ENCODE measurements around the gene APLF.

Gene APLF

DNA sequence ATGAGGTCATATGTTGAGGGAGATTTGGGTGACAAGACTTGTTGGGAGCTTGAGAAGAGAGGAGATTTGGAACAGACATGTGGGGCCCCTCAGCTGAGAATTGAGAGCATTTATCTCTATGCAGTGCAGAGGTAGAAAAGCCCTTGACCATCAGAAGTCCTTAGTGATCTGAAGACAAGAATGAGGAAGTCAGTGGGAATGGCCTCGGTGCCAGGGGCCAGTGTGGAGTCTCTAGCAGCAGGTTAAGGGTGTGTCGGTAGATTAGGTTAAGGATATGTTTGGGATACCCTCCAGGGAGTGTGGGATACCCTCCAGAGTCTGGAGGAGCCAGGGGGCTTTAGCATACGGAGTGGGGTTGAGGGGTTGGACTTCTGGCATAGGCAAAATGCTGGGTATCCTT lies 41.9 kb upstream of the APLF start:
- peak; percentile 44 for DNase-seq (ENCODE audit: low read depth)
- H3K4me3 ChIP-seq (ENCODE audit: low read depth, low read length), result no peak overlapping the region
- TF ChIP-seq MYC (IDR thresholded peaks at IDR 0.05; ENCODE audit: low read depth, low read length) (no peak), POLR2A (IDR thresholded peaks at IDR 0.05; ENCODE audit: extremely low read depth, insufficient read length) (no peak)
- TF ChIP-seq, protein P1, sequence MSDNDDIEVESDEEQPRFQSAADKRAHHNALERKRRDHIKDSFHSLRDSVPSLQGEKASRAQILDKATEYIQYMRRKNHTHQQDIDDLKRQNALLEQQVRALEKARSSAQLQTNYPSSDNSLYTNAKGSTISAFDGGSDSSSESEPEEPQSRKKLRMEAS (IDR thresholded peaks at IDR 0.05; ENCODE audit: low read depth, low read length), result no peak
- TF ChIP-seq, protein P2, sequence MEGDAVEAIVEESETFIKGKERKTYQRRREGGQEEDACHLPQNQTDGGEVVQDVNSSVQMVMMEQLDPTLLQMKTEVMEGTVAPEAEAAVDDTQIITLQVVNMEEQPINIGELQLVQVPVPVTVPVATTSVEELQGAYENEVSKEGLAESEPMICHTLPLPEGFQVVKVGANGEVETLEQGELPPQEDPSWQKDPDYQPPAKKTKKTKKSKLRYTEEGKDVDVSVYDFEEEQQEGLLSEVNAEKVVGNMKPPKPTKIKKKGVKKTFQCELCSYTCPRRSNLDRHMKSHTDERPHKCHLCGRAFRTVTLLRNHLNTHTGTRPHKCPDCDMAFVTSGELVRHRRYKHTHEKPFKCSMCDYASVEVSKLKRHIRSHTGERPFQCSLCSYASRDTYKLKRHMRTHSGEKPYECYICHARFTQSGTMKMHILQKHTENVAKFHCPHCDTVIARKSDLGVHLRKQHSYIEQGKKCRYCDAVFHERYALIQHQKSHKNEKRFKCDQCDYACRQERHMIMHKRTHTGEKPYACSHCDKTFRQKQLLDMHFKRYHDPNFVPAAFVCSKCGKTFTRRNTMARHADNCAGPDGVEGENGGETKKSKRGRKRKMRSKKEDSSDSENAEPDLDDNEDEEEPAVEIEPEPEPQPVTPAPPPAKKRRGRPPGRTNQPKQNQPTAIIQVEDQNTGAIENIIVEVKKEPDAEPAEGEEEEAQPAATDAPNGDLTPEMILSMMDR (IDR thresholded peaks at IDR 0.05; ENCODE audit: low read depth, low read length), result no peak

DNA sequence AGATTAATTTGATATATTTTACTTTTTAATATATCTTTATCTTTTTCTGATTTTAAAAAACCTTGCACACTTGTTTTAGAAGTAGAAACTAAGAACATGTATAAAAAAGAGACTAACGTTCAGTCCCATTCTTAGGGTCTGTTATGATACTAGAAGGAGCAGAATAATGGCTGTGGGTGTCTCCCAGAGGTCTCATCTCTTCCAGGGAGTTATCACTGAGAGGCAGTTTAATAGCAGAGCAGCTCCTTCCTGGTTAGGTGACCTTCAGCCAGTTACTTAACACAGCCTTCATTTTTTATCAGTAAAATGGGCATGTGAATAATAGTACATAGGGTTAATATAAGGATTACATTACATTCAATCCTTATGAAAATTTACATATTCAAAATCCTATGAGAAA lies 40.9 kb upstream of the APLF start:
- TF ChIP-seq, protein P2 (IDR thresholded peaks at IDR 0.05; ENCODE audit: low read depth, low read length), result no peak
- no peak for TF ChIP-seq POLR2A (IDR thresholded peaks at IDR 0.05; ENCODE audit: extremely low read depth, insufficient read length)
- no peak for TF ChIP-seq MYC (IDR thresholded peaks at IDR 0.05; ENCODE audit: low read depth, low read length)
- TF ChIP-seq, protein P1 (IDR thresholded peaks at IDR 0.05; ENCODE audit: low read depth, low read length), result no peak
- H3K4me3 ChIP-seq (ENCODE audit: low read depth, low read length), result no peak overlapping the region
- DNase-seq (ENCODE audit: low read depth), result no peak

DNA sequence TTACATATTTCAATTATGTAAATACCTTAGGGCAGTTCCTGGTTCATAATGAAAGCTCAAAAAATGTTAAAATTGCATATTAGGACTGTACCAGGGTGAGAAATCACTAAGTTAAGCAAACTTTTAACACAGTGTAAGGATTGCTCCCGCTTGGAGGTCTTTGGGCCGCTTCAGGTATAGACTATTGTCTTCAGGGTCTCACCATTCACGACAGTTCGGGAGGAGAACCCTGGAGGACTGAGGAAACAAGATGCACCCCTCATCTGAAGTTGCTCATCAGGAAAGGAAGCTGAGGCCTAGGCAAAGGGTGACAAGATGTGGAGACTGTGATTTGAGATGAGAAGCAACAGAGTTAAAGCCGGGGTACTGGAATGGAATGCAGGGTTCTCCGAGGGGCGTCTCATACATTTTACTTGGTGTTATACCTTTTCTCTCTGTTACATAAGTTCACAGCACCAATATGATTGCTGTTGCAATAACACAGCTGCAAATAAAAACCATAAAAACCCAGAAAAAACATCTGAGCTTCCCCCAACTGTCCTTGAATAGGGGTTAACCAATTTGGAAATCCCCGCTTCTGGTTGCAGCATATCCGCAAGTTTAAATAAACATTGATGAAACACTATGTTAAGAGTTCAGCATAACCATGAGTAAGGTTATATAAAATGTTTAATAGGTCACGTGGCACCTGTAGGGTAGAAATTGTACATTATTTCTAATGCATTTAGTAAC lies 40.4 kb upstream of the APLF start:
- TF ChIP-seq, protein P1 (IDR thresholded peaks at IDR 0.05; ENCODE audit: low read depth, low read length), result peak; percentile 84
- TF ChIP-seq, protein P2 (IDR thresholded peaks at IDR 0.05; ENCODE audit: low read depth, low read length), result no peak
- DNase-seq (ENCODE audit: low read depth), result peak; percentile 93
- no peak overlapping the region for H3K4me3 ChIP-seq (ENCODE audit: low read depth, low read length)

DNA sequence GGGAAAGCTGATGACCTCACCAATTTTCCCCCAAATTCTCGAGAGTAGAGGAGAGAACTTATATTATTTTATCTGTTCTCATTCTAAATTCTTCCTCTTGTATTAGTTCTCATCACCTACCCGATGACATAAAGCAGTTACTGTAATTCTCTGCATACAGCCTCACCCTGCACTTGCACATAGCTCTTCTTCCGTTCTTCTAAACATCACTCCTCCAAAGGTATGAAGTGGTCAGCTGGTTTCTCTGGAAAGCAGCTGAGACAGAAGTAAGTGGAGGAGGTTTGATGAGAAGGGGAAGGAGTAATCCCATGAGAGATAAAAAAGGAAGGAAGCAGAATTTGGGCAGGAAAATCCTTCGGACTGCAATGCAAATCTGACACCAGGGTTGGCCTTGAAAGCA lies 39.3 kb upstream of the APLF start:
- TF ChIP-seq POLR2A (IDR thresholded peaks at IDR 0.05; ENCODE audit: extremely low read depth, insufficient read length), result no peak
- no peak overlapping the region for H3K4me3 ChIP-seq (ENCODE audit: low read depth, low read length)
- DNase-seq (ENCODE audit: low read depth), result peak; percentile 45

DNA sequence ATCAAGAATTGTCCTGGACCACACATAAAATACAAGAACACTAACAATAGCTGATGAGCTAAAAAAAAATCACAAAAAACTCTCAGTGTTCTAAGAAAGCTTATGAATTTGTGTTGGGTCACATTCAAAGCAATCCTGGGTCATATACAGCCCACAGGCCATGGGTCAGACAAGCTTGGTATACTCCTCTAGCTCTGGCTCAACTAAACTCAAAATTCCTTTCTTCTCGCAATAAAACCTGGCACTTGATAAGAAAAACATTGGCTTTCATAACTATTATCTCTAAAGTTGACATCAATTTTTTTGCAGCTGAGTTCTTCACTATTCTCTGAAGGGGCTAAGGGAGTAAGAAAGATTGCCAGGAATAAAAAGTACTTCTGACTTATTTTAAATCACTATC lies 38.6 kb upstream of the APLF start:
- TF ChIP-seq, protein P1 (IDR thresholded peaks at IDR 0.05; ENCODE audit: low read depth, low read length), result no peak
- TF ChIP-seq, protein P2 (IDR thresholded peaks at IDR 0.05; ENCODE audit: low read depth, low read length), result no peak
- TF ChIP-seq MYC (IDR thresholded peaks at IDR 0.05; ENCODE audit: low read depth, low read length) (no peak), POLR2A (IDR thresholded peaks at IDR 0.05; ENCODE audit: extremely low read depth, insufficient read length) (no peak)
- no peak for DNase-seq (ENCODE audit: low read depth)
- no peak overlapping the region for H3K4me3 ChIP-seq (ENCODE audit: low read depth, low read length)

DNA sequence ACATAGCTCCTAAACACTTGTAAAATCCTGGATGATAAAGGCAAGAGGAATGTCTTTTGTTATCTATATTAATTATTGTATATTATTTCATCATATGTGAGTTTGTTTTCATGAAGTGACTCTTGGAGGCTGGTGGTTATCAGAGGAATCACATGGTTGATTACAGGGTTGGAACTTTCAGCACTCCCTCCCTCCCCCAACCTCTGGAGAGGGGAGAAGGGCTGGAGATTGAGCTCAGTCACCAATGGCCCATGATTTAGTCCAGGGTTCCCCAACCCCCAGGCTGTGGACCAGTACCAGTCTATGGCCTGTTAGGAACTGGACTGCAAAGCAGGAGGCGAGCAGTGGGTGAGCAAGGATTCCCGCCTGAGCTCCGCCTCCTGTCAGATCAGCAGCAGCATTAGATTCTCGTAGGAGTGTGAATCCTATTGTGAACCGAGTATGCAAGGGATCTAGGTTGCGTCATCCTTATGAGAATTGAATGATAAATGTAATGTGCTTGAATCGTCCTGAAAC lies 38.0 kb upstream of the APLF start:
- no peak for DNase-seq (ENCODE audit: low read depth)
- TF ChIP-seq, protein P2 (IDR thresholded peaks at IDR 0.05; ENCODE audit: low read depth, low read length), result no peak
- no peak for TF ChIP-seq POLR2A (IDR thresholded peaks at IDR 0.05; ENCODE audit: extremely low read depth, insufficient read length)
- no peak for TF ChIP-seq MYC (IDR thresholded peaks at IDR 0.05; ENCODE audit: low read depth, low read length)
- TF ChIP-seq, protein P1 (IDR thresholded peaks at IDR 0.05; ENCODE audit: low read depth, low read length), result no peak
- no peak overlapping the region for H3K4me3 ChIP-seq (ENCODE audit: low read depth, low read length)
